ENCODE results near the gene ACIN1. TPM values are rescaled to one million over a fixed set of nuclear protein-coding genes. Genes with fewer than 3 reads are reported as not detected.
A peak's percentile ranks its signal among the peaks of the same experiment; 100 is the strongest.

ACIN1 gene
- total and polyA plus RNA-seq, 9 of the 15 experiments (the other 6 are each of a cell fraction or from before 2014, with no cell fraction given): 5.0 to 196 (median 129) TPM

DNA sequence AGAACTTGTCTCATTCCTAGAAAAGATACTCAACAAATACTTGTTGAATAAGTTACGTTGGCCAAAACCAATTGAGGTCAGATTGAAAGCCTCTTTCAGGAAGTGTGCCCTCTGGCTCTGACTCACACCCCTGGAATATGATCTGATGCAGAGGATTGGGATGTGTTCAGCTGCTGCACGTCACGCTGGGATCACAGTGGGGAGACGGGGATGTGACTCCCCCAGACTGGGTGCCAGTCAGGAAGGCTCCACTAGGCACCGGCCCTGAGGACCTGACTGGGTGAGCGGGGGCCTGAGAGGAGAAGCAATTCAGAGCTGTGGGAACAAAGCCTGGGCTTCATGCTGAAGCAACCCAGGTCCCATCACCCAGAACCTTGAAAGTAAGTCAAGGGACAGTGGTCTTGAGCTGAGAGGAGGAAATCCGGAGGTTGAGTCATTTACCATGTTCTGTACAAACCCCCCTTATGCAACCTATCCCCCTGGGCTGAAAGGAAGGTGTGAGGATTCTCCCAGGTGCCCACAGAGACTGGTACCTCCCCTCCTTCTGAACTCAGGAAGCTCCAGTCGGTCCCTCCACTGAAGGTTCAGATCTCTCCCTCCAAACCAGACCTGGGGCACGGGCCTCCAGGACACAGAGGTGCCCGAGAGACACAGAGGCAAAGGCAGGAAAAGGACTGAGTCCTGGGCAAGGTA, 20.2 kb upstream of the ACIN1 start:
- Histone ChIP-seq H3K4me1 (replicated peaks in 1 of 2; ENCODE audit: control insufficient read depth in 2 of 2, insufficient read depth in 2 of 2, low read length in 2 of 2) (peaks cover 35 to 64% of the 10 kb centered on the region in 2 experiments), H3K4me2 (ENCODE audit: insufficient read depth, low read length) (no peak overlapping the region), H3K9ac (ENCODE audit: insufficient read depth in 1 of 2, low read depth in 2 of 2, low read length in 2 of 2) (0 out of 4 replicates have a peak overlapping the region, but pooled peaks of 1 of the 2 experiments have one; percentile 18), H3K9me1 (ENCODE audit: control insufficient read depth, insufficient read depth, low read length) (no peaks in the 10 kb centered on the region), H3K27ac (ENCODE audit: extremely low read depth, low read depth, low read length) (no peak overlapping the region), H3K4me3 (no peak overlapping the region), H2AFZ (ENCODE audit: low read depth, low read length) (no peak overlapping the region), H3K79me2 (ENCODE audit: control insufficient read depth, insufficient read depth, low read length) (no peaks in the 10 kb centered on the region), H3K36me3 (ENCODE audit: control insufficient read depth, insufficient read depth, low read length) (no peaks in the 10 kb centered on the region), H4K20me1 (replicated peaks; ENCODE audit: control insufficient read depth, insufficient read depth, low read length) (peaks cover 3% of the 10 kb centered on the region; the same call in 1 of the 2 replicates), H3K27me3 (ENCODE audit: control insufficient read depth in 2 of 2, insufficient read depth in 2 of 2, low read length in 2 of 2) (peaks cover 0 to 12% of the 10 kb centered on the region in 2 experiments; a peak in 3 of 5 replicates), H3K9me3 (replicated peaks; ENCODE audit: control insufficient read depth, insufficient read depth, low read depth, low read length) (no peaks in the 10 kb centered on the region)
- no peak for DNase-seq (ENCODE audit: extremely low read depth in 1 of 4, low spot score in 3 of 4)
- TF ChIP-seq, protein P1, sequence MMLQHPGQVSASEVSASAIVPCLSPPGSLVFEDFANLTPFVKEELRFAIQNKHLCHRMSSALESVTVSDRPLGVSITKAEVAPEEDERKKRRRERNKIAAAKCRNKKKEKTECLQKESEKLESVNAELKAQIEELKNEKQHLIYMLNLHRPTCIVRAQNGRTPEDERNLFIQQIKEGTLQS (IDR thresholded peaks at IDR 0.05): peak; percentile 77
- TF ChIP-seq, protein P1 (CRISPR knock-in tag; conservative IDR thresholded peaks at IDR 0.05): no peak
- TF ChIP-seq FOSL1 (tag; conservative IDR thresholded peaks at IDR 0.05): 0 out of 2 replicates have a peak, but pooled peaks have one; percentile 35
- no peak for TF ChIP-seq HNRNPK (IDR thresholded peaks at IDR 0.05; ENCODE audit: low read depth, low read length, poor library complexity, severe bottlenecking)
- TF ChIP-seq ZSCAN32 (CRISPR knock-in tag; IDR thresholded peaks at IDR 0.05): 0 out of 2 replicates have a peak, but pooled peaks have one; percentile 21
- TF ChIP-seq BHLHE40 (IDR thresholded peaks at IDR 0.05; ENCODE audit: low read length): peak; percentile 28; the same call in 1 of the 2 replicates
- BruUV-seq (replicated peaks): no TSS peak
- 28% methylated on average over 10 of the region's 10 CpGs for WGBS (ENCODE audit: insufficient coverage, low coverage, missing lambda C conversion rate)
- ChIA-PET CTCF (ENCODE audit: low intra/inter-chr PET ratio) (no interaction called here), POLR2A (interaction anchor here (0.6 to 0.7 kb wide), 2 partner anchors 9 to 173 kb away, joined by 3 read pairs; no protein-coding TSS in a partner anchor)
- in situ Hi-C loops (cut with MboI) (no loop called here), intact Hi-C loops (cut with micrococcal nuclease) (no loop called here)
- no peak for ATAC-seq
- no peak for FAIRE-seq

Measured in K562 (cell line).